Stimulated activated CD8-positive, alpha-beta memory T cell treated with anti-CD3 and anti-CD28 coated beads, Interleukin-4, amount 100 ng/mL, for 24 hours (primary cell): Measurements from ENCODE around the gene RNU5B-1.

Source experiments
- DNase-seq: peaks from one replicate; pipeline ENCODE4 v3.0.0-alpha.2; 2020; ENCODE audit warnings: low read depth

Gene RNU5B-1

GRCh38 chr15:65328506-65329287, 24.2 kb downstream of the RNU5B-1 start:
- DNase-seq, result no peak

GRCh38 chr15:65329288-65329983, 25.0 kb downstream of the RNU5B-1 start:
- no peak for DNase-seq

GRCh38 chr15:65329984-65330735, 25.7 kb downstream of the RNU5B-1 start:
- no peak for DNase-seq

GRCh38 chr15:65330934-65331645, 26.6 kb downstream of the RNU5B-1 start:
- DNase-seq, result no peak

- DNase-seq, result no peak
Measured at GRCh38 chr15:65331811-65332210, 27.3 kb downstream of the RNU5B-1 start.

GRCh38 chr15:65332391-65333147, 28.1 kb downstream of the RNU5B-1 start:
- DNase-seq, result no peak

- DNase-seq, result no peak
Measured at GRCh38 chr15:65333148-65333820, 28.8 kb downstream of the RNU5B-1 start.

GRCh38 chr15:65333856-65334255, 29.4 kb downstream of the RNU5B-1 start:
- no peak for DNase-seq

GRCh38 chr15:65334586-65335231, 30.2 kb downstream of the RNU5B-1 start:
- no peak for DNase-seq

GRCh38 chr15:65335278-65336055, 31.0 kb downstream of the RNU5B-1 start:
- DNase-seq, result no peak

GRCh38 chr15:65336493-65337435, 32.3 kb downstream of the RNU5B-1 start:
- DNase-seq, result no peak

GRCh38 chr15:65337436-65338070, 33.1 kb downstream of the RNU5B-1 start:
- no peak for DNase-seq

GRCh38 chr15:65338366-65338765, 33.9 kb downstream of the RNU5B-1 start:
- DNase-seq, result no peak

GRCh38 chr15:65338823-65339222, 34.3 kb downstream of the RNU5B-1 start:
- no peak for DNase-seq

- no peak for DNase-seq
Measured at GRCh38 chr15:65339416-65339815, 34.9 kb downstream of the RNU5B-1 start.

- DNase-seq, result no peak
Measured at GRCh38 chr15:65339920-65340319, 35.4 kb downstream of the RNU5B-1 start.

GRCh38 chr15:65342493-65342892, 38.0 kb downstream of the RNU5B-1 start:
- DNase-seq, result no peak
